Activated T-cell treated with anti-CD3 and anti-CD28 coated beads, Interleukin-2, amount 50 U/mL, for 48 hours (primary cell): ENCODE measurements around the gene TJP1.

Experiments
- DNase-seq, 2 experiments: peaks; one replicate each; pipeline ENCODE4 v3.0.0-alpha.2; 2020

The TJP1 gene

DNA sequence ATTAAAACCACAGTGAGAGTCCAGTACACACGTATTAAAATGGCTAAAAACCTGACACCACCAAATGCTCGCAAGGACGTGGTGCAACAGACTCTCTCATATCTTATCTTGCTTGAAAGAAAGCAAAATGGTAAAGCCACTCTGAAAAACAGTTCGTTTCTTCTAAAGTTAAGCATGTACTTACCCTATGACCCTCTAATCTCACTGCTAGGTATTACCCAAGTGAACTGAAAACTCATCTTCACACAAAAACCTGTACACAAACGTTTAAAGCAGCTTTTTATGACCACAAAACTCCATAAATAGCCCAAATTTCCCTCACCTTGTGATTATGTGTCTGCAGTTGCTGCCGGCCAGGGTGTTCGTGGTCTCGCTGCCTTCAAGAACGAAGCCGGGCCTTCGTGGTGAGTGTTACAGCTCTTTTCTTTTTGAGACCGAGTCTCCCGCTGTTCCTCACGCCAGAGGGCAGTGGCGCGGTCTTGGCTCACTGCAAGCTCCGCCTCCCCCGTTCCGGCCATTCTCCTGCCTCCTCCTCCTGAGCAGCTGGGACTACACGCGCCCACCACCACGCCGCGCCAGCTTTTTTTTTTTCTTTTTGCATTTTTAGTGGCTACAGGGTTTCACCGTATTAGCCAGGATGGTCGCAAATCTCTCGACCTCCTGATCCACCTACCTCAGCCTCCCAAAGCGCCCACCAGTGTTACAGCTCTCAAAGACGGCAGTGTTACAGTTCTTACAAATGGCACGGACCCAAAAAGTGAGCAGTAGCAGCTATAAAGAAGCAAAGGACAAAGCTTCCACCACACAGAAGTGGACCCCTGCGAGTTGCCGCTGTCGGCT is 165.4 kb downstream of the TJP1 start:
- no peak for DNase-seq

DNA sequence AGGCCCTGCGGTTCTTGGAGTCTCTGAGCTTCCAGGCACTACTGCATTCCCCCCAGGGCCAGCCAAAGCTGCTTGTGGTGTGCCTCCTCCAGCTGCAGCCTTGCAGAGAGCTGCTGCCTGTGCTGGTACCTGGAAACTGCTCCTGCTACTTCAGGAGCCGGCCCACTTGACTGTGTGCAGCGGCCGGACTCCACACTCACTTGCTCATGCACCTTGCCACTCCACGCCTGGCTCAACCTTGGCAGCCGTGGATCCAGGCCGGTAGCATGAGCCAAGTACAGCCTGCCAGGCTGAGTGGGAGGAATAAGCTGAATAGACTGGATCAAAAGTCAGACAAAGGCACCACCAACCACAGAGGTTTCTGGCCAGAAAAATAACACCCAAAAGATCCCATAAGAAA is 169.7 kb downstream of the TJP1 start:
- no peak for DNase-seq

DNA sequence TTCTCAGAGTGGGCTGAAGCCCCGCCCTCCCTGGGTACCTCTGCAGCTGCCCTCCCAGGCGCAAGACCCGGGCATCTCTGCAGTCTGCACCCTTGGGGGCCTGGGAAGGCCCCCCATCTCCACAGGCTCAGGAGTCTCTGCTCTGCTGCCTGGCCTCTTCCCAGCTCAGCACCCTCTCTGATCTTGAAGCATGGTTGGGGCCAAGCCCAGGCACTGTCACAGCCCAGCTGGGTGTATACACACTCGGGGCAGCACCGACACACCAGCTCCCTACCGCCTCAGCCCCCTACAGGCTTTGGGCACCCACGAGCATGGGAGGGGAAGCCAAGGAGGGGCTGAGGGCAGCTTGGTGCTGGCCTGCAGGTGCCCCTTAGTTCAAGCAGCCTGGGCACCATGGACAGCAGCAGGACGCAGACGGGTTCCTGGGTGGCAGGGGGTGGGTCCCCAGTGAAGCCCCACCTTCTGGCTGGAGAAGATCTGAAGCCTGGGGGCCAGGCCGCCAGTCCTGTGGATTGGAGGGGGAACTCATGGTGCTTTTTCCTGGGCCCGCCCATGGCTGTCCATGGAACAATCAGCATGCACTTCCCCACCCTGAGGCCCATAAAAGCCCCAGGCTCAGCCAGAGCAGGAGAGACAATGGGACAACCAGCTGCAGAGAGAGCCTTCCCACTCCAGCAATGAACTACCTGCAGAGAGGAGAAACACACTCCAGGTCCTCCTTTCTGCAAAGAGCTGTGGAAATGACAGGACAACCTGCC is 170.6 kb downstream of the TJP1 start:
- no peak for DNase-seq
